ENCODE measurements around the gene PRSS8.
"Not testable (repeated sequence)": the region's sequence is repeated elsewhere in the genome, so short reads cannot be mapped to it uniquely, and the experiment has no call there.

The PRSS8 gene

GRCh38 chr16:31135535-31136286 lies at the start of gene PRSS8:
Gene PRSS8 (minus strand): TSS chr16:31135727. CDS start chr16:31135498, 229 bp downstream.
- in situ Hi-C loops (cut with MboI; ENCODE audit: low sequenced_read_pairs) = no loop called here

- in situ Hi-C loops (cut with MboI; ENCODE audit: low sequenced_read_pairs) = no loop called here
These were observed 49.4 kb upstream of the PRSS8 start for GRCh38 chr16:31184888-31185287.

GRCh38 chr16:31183432-31184428 lies 48.2 kb upstream of the PRSS8 start:
- in situ Hi-C loops (cut with MboI; ENCODE audit: low sequenced_read_pairs) = no loop called here

- in situ Hi-C loops (cut with MboI; ENCODE audit: low sequenced_read_pairs) = no loop called here
These were observed 46.9 kb upstream of the PRSS8 start for GRCh38 chr16:31182391-31182790.

GRCh38 chr16:31181102-31181830 lies 45.7 kb upstream of the PRSS8 start:
- in situ Hi-C loops (cut with MboI; ENCODE audit: low sequenced_read_pairs) = no loop called here

- in situ Hi-C loops (cut with MboI; ENCODE audit: low sequenced_read_pairs) = no loop called here
These were observed 44.4 kb upstream of the PRSS8 start, which contains the start of gene FUS for GRCh38 chr16:31179747-31180459. Gene FUS (plus strand): TSS chr16:31180139. CDS start chr16:31180215, 76 bp downstream.

GRCh38 chr16:31179219-31179746 lies 43.8 kb upstream of the PRSS8 start:
- in situ Hi-C loops (cut with MboI; ENCODE audit: low sequenced_read_pairs) = no loop called here

- in situ Hi-C loops (cut with MboI; ENCODE audit: low sequenced_read_pairs) = no loop called here
These were observed 41.6 kb upstream of the PRSS8 start for GRCh38 chr16:31177136-31177535.

- in situ Hi-C loops (cut with MboI; ENCODE audit: low sequenced_read_pairs) = not testable (repeated sequence)
These were observed 34.5 kb upstream of the PRSS8 start for GRCh38 chr16:31170048-31170447.

GRCh38 chr16:31168848-31169247 lies 33.3 kb upstream of the PRSS8 start:
- in situ Hi-C loops (cut with MboI; ENCODE audit: low sequenced_read_pairs) = no loop called here

GRCh38 chr16:31167315-31167714 lies 31.8 kb upstream of the PRSS8 start:
- in situ Hi-C loops (cut with MboI; ENCODE audit: low sequenced_read_pairs) = no loop called here

- in situ Hi-C loops (cut with MboI; ENCODE audit: low sequenced_read_pairs) = no loop called here
These were observed 21.6 kb upstream of the PRSS8 start for GRCh38 chr16:31157136-31157535.

GRCh38 chr16:31150976-31151375 lies 15.4 kb upstream of the PRSS8 start:
- in situ Hi-C loops (cut with MboI; ENCODE audit: low sequenced_read_pairs) = not testable (repeated sequence)

- in situ Hi-C loops (cut with MboI; ENCODE audit: low sequenced_read_pairs) = no loop called here
These were observed 14.7 kb upstream of the PRSS8 start, which contains the start of gene PRSS36 for GRCh38 chr16:31149894-31150890. Gene PRSS36 (minus strand): TSS chr16:31150066. CDS start chr16:31150035, 31 bp downstream.

GRCh38 chr16:31149332-31149731 lies 13.8 kb upstream of the PRSS8 start:
- in situ Hi-C loops (cut with MboI; ENCODE audit: low sequenced_read_pairs) = no loop called here

GRCh38 chr16:31148896-31149295 lies 13.4 kb upstream of the PRSS8 start:
- in situ Hi-C loops (cut with MboI; ENCODE audit: low sequenced_read_pairs) = no loop called here

GRCh38 chr16:31148281-31148728 lies 12.8 kb upstream of the PRSS8 start:
- in situ Hi-C loops (cut with MboI; ENCODE audit: low sequenced_read_pairs) = no loop called here

GRCh38 chr16:31147574-31147973 lies 12.0 kb upstream of the PRSS8 start:
- in situ Hi-C loops (cut with MboI; ENCODE audit: low sequenced_read_pairs) = no loop called here
